NCI-H526 (cell line): ENCODE data around the gene ANTXR1.
"Not testable (repeated sequence)": the region's sequence is repeated elsewhere in the genome, so short reads cannot be mapped to it uniquely, and the experiment has no call there.

Source experiments
- DNase-seq, 2 experiments: peaks; one replicate each; lab custom pipeline; 2025; lab: John Stamatoyannopoulos, UW

The ANTXR1 gene

DNA sequence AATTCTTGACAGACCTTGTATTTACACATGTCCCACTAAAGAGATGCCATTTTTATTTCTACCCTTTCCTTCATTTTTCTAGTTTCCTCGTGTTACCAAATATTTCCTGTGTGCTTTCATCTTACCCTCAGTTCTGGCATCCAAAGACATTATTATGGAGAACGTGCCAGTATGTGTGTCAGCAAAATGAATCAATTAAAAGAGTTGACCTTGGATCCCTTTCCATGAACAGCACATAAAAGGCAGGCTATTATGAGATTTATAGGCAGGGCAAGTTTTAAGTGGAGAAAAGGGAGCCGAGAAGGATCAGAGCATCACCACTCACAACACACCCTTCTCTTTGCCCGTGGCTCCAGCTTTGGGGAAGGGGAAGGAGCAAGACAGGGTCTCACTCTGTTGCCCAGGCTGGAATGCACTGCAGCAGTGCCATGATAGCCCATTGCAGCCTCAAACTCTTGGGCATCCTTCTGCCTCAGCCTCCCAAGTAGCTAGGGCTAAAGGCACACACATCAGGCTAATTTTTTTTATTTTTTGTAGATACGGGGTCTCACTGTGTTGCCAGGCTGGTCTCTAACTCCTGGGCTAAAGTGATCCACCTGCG is 224.2 kb downstream of the ANTXR1 start:
- no peak for DNase-seq

DNA sequence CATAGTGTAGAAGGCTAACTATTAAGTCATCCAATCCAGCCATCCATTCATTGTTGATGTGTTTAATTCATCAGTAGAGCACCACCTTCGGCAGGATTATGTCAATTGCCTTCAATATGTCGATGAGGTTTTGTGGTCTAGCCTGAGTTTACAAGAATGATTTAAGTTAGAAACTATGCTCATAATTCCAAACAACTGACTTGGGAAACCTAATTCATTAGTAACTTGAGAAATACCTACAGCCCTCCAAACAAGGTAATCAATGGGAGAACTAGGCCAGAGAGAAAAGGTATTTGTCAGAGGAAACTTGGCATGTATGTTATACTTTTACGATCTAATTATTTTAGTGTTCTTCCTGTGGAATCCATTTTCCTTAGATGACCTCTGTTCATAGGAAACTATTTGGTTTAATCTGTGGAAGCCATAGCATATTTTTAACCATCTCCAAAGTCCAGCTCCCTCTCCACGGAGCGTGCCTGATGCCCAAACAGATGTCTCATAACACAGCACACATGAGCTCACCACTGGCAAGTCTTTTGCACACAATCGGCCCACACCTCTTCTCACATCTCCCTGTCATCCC is 225.6 kb downstream of the ANTXR1 start:
- no peak for DNase-seq

DNA sequence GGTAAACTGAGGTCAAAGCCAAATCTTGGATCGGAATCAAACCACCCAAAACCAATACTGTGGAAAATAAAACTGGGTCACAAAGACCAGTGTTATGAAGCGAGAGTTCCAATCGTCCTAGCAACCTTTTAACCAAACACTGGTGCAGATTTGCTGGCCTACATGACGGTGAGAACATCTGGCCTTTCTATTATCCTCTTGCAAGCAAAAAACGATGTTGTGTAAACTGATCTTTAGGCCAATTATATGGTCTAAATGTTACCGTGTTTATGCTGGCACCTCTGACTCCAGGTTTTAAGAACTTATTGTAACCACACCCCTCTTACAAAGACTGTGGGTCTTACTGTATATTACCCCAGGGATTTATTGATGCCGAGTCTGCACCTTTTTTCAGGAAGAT is 228.1 kb downstream of the ANTXR1 start:
- no peak for DNase-seq

DNA sequence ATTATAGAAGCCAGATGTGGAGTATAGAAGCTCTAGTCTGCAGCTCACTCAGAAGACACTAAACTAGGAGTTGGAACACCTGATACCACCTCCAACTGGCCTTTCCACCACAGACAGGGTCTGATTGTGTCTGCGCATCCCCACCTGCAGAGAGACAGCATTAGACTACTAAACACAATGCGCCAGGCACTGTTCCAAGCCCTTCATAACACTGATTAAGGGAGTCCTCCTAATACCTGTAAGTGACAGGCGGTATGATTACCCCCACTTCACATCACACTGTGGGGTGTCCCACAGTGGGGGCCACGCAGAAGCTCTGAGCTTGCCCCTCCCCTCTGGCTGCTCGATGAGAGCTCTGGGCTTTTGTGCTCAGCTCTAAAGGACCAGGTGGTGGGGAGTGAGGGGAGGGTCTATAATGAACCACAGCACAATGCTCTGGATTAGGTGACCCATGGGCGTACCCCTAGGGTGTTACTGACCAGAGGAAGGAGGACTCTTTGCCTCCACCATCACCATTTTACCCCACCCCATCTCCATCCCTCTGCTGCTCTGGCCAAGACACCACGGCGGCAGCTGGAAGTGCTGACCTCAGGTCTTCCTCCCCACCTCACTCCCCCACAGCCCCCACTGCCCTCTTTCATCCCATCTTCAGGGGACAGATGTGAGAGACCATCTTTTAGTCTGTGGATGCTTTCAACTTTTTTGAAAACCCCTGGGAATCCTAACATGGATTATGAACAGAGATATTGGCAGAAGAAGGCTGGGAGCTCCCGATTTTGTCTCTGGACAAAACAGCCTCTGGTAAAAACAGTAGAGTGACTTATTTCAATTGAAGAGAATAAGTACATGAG is 228.9 kb downstream of the ANTXR1 start:
- DNase-seq: no peak

- no peak for DNase-seq
Measured at GRCh38 chr2:69242651-69243051, 229.7 kb downstream of the ANTXR1 start.

DNA sequence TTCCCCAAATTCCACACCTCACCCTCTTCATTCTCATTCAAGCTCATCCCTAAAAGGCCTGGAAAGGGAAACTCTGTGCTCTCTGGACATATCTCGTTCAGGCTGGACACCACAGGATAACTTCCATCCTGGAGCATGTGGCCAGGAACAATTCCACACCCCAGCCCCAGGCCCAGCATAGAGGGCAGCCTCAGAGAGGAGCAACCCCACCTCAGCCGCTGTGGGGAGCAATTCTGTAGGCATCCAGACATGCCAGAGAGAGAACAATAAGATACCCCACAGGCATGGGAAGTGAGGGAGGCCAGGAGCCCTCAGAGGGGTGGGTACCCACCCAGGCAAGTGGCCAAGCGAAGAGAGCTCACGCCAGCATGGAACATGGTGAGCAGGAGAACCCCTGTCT is 230.7 kb downstream of the ANTXR1 start:
- DNase-seq: no peak

DNA sequence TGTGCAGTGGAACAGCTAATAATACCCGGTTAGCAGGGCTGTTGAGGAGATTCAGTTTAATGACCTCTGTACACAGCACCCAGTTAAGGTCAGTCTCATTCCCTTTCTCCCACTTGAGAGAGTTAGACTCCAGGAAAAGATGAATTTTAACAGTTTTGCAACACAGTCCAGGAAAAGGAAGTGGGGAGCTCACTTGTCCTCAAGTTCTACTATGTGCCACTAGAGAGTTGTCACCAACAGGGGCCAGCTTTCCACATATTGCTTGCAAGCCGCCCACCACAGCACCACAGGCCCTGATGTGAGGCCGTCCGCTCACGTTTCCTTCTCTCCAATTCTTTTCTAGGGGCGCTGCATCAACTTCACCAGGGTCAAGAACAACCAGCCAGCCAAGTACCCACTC is 231.9 kb downstream of the ANTXR1 start:
- DNase-seq: no peak

GRCh38 chr2:69247583-69247982 is 234.6 kb downstream of the ANTXR1 start:
- no peak for DNase-seq

DNA sequence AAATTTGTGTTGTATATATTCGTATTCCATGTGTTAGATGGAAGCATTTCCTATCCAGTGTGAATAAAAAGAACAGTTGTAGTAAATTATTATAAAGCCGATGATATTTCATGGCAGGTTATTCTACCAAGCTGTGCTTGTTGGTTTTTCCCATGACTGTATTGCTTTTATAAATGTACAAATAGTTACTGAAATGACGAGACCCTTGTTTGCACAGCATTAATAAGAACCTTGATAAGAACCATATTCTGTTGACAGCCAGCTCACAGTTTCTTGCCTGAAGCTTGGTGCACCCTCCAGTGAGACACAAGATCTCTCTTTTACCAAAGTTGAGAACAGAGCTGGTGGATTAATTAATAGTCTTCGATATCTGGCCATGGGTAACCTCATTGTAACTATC is 235.3 kb downstream of the ANTXR1 start:
- no peak for DNase-seq

DNA sequence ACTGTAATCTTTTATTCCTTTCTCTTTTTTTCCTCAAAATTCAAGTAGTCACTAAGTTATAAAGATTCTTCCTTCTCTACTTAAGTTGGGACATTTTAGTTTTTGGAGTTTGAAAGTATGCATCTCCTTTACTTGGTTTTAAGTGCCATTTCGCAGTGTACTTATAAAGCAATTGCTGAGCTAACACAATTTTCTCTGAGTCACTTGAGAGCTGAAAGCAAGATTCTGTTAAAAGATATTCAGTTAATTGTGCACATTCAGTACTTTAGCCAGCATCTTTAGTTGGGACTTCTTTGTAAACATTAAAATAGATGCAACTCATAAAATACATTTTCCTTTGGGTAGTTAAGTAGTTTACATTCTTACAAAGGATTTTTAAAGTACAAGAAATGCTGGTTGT is 238.0 kb downstream of the ANTXR1 start:
- no peak for DNase-seq

DNA sequence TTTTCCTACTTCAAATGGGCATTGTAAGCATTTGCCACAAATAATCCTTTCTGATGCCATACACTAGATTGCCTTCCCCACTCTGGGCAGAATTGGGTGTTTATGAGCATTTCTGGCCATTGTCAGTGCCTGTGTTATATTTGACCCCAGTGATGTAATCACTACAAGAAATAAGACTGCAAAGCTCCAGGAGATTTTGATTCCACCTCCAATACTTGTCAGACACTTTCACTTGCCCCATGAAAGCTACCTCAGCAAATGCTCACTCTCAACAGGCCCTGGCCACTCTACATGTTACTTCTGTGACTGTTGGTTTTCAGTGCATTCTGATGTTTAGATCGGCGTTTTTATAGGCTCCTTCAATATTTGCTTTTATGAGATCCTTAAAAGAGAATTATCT is 239.0 kb downstream of the ANTXR1 start:
- no peak for DNase-seq

DNA sequence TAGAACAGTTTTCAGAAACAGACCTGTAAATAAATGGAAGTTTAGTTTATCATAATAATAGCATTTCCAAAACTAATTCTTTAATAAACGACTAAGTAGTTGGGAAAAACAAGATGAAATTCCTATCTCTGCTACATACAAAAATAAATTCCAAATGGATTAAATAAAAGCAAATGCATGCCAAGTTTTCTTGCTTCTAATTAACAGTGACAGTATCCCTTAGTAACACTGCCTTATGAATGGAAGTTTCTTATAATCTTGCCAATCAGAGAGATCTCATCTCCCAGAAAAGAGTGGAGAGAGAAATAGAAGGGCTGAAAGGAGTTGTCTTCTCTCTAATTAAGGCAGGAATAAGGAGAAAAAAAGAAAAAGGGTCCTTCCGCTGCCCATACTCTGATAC is 240.1 kb downstream of the ANTXR1 start:
- DNase-seq: no peak

GRCh38 chr2:69253611-69254301 is 240.8 kb downstream of the ANTXR1 start:
- peak in 1 of 2 experiments; percentile 9 for DNase-seq

- DNase-seq: no peak
Measured at GRCh38 chr2:69255760-69256159, 242.8 kb downstream of the ANTXR1 start.

DNA sequence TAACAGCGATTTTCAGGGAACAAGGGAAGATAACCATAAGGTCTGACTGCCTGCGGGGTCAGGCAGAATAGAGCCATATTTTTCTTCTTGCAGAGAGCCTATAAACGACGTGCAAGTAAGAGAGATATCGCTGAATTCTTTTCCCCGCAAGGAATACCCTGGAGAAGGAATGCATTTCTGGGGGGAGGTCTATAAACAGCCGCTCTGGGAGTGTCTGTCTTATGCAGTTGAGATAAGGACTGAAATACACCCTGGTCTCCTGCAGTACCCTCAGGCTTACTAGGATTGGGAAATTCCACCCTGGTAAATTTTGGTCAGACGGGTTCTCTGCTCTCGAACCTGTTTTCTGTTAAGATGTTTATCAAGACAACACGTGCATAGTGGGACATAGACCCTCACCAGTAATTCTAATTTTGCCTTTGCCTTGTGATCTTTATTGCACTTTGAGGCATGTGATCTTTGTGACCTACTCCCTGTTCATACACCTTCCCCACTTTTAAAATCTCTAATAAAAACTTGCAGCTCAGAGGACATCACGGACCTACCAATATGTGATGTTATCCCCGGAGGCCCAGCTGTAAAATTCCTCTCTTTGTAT is 247.1 kb downstream of the ANTXR1 start:
- not testable (repeated sequence) for DNase-seq

DNA sequence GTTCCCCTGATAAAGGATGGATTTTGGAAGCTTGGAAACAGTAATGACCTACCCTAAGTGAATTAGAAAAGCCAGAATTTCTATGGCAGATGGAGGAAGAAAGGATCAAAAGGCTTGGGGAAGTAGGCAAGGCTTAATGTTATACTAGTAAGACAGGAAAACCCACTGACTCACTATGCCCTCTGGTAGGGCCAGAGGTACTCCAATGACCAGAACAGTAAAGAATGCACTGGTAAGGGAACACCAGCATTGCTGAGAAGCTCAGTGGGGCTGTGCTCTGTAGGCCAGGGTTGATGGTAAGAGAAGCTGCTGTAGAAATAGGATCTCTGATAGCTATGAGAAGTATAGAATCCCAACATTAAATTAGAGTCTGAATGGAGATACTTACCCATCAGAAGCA is 247.7 kb downstream of the ANTXR1 start:
- no peak for DNase-seq

- no peak for DNase-seq
Measured at GRCh38 chr2:69269330-69269729, 256.4 kb downstream of the ANTXR1 start.

DNA sequence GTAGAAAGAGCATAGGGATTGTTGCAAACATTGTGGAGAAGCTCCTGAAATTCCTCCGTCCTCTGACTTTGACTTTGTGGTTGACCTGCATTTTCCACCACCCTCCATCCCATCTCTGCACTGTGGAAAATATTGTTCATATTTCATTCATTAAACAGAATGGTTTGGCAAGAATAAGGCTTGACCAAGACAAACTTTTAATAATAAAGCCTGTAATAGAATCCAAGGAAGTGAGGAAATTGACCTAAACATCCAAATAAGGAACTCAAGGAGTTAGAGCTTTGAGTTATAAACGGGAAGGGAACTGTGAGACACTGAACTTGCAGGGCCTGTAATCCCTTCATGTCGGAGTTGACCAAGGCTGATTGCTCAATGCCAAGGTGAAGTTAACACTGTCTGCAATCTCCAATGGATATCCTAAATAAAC is 258.9 kb downstream of the ANTXR1 start:
- DNase-seq: no peak

DNA sequence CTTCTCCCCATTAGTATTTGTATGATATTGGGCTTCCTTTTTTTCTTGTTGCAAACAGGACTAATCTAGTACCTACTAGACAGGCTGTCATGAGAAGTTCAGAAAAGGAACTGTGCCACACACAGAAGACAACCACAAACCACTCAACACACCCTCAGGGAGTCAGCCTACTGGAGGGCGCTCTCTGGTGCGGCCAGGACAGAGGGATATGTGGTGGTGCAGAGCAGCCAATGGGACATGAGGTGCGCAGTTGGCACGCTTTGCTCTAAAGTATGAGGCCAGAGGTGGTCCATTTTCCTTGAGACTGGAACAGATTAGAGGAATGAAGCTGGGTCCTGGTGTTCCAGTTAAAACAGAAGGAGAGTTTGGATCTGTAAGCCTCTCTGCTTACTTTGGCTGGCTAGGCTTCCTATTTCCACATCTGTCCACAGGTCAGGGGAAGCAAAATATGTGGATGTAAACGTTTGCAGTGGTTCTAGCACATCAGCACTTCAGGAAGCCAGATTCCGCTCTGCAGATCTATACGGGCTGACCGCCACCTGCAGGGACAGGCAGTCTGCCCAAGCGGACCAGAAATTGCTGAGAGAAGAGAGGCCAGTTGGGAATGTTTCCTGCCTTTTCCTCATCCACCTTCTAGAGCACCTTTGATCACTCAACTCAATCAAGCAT is 260.0 kb downstream of the ANTXR1 start:
- no peak for DNase-seq

- DNase-seq: no peak
Measured at GRCh38 chr2:69275490-69275889, 262.5 kb downstream of the ANTXR1 start.

DNA sequence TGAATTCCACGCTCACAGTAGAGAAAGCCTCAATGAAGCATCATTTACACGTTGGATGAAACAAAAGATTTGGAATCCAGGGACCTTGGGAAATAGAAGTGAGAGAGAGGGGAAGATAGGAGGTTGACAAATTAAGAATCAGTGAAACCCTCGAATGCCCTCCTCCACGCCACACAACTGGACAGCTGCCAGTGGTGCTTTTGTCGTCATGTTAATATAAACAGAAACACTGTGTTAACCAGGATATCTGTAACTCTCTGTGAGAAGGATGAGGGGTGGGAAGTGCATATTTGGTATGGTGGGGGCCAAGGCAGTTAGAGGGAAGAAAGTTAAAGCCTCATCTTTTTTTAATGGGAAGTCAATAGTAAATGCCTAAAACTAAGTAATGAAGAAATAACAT is 265.4 kb downstream of the ANTXR1 start:
- no peak for DNase-seq

DNA sequence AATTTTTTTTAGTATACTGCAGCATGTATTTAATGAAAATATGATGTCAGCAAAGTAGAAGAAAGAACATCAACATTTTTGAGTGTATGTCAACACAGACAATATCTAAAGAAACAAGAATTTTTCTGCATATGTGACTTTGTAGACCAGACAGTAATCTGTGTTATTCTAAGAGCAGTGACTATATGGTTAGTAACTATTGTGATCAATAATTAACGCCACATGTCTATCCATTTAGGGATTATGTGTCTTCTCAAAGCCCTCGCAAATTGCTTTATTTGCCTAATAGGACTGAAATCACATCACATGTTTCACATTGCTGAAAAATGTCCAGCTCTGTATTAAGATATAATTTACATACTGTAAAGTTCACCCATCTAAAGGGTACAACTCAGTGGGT is 266.2 kb downstream of the ANTXR1 start:
- no peak for DNase-seq
